AG04450 (cell line): Measurements from ENCODE around the gene VSIG10. TPM values are rescaled to one million over a fixed set of nuclear protein-coding genes. Genes with fewer than 3 reads are reported as not detected.

Source experiments
- CTCF ChIA-PET: fragments of 300-600, 350-600 bp; formaldehyde crosslinking; extraction: SDS; loops from one replicate; lab custom pipeline; 2022; ENCODE audit warnings: antibody characterized with exemption, inconsistent platforms; lab: Charles Lee
- POLR2A ChIA-PET: fragments of 350-600 bp; formaldehyde crosslinking; extraction: SDS; loops from one replicate; lab custom pipeline; 2021; ENCODE audit warnings: antibody characterized with exemption, inconsistent platforms; lab: Yijun Ruan, JAX
- DNase-seq: peaks from one replicate; pipeline ENCODE4 v3.0.0-alpha.2; 2011; ENCODE audit warnings: low read depth, low spot score
- H3K27ac ChIP-seq: one replicate; pipeline ENCODE4 v1.5.1; 2012; ENCODE audit warnings: low read depth, low read length, control low read depth
- H3K27me3 ChIP-seq: one replicate; pipeline ENCODE4 v1.6.0; 2012; ENCODE audit warnings: low read length; ENCODE audit not compliant: control insufficient read depth, insufficient read depth
- H3K4me3 ChIP-seq: 2 replicates; pipeline ENCODE4 v1.5.1; 2011; ENCODE audit warnings: mild to moderate bottlenecking, low read depth, low read length, control low read depth
- H3K9me3 ChIP-seq: 2 replicates; pipeline ENCODE4 v1.5.1; 2012; ENCODE audit warnings: low read length; ENCODE audit not compliant: control insufficient read depth, insufficient read depth
- CTCF ChIP-seq: IDR thresholded peaks from 2 replicates; pipeline ENCODE4 v1.5.1; 2011; ENCODE audit warnings: low read depth, low read length, control low read depth, inconsistent platforms
- polyA plus RNA-seq: library from polyadenylated mRNA; depleted of rRNA; stranded (reverse); fragments of >200 nt; gene quantifications from 2 replicates; pipeline ENCODE4 v1.2.3, GENCODE V29; 2011

Gene VSIG10
- polyA plus RNA-seq, 1 experiment = 9.7 TPM

- TF ChIP-seq CTCF = no peak
- POLR2A ChIA-PET = interaction anchor here (0.6 kb wide), 1 partner anchor 72 kb away, joined by 5 read pairs; no protein-coding TSS in a partner anchor
- Histone ChIP-seq H3K4me3 (no peak overlapping the region), H3K27me3 (no peaks in the 10 kb centered on the region), H3K9me3 (no peaks in the 10 kb centered on the region), H3K27ac (no peak overlapping the region)
- no peak for DNase-seq
- CTCF ChIA-PET = interaction anchor here (0.9 to 1.0 kb wide), 2 partner anchors 62 to 317 kb away, joined by 3 to 5 read pairs; no protein-coding TSS in a partner anchor
Observed at GRCh38 chr12:118058881-118059280, 44.9 kb downstream of the VSIG10 start.

- Histone ChIP-seq H3K9me3 (no peaks in the 10 kb centered on the region), H3K27ac (no peak overlapping the region), H3K4me3 (no peak overlapping the region), H3K27me3 (no peaks in the 10 kb centered on the region)
- TF ChIP-seq CTCF = no peak
- ChIA-PET CTCF (interaction anchor here (2.4 kb wide), 1 partner anchor 23 kb away, joined by 15 read pairs; no protein-coding TSS in a partner anchor), POLR2A (no interaction called here)
- DNase-seq = no peak
Observed at GRCh38 chr12:118058227-118058626, 45.6 kb downstream of the VSIG10 start.

- Histone ChIP-seq H3K27me3 (no peaks in the 10 kb centered on the region), H3K27ac (peak overlapping the region; percentile 31), H3K4me3 (no peak overlapping the region), H3K9me3 (no peaks in the 10 kb centered on the region)
- ChIA-PET CTCF (interaction anchor here (0.7 to 2.4 kb wide), 6 partner anchors 9 to 320 kb away, joined by 4 to 15 read pairs (median 7); partner anchors contain the start of gene SUDS3), POLR2A (interaction anchor here (0.6 to 1.0 kb wide), 5 partner anchors 21 to 166 kb away, joined by 3 to 5 read pairs (median 4); partner anchors contain the start of gene PEBP1)
- no peak for TF ChIP-seq CTCF
- DNase-seq = no peak
Observed at GRCh38 chr12:118055865-118056773, 47.7 kb downstream of the VSIG10 start.

GRCh38 chr12:118055144-118055557 lies 48.7 kb downstream of the VSIG10 start:
- TF ChIP-seq CTCF = peak; percentile 53
- H3K9me3 ChIP-seq = no peaks in the 10 kb centered on the region
- H3K27ac ChIP-seq = no peak overlapping the region
- ChIA-PET POLR2A (no interaction called here), CTCF (interaction anchor here (0.5 to 1.6 kb wide), 6 partner anchors 8 to 321 kb away, joined by 3 to 7 read pairs (median 4); partner anchors contain the start of gene SUDS3)
- no peak overlapping the region for H3K4me3 ChIP-seq
- no peaks in the 10 kb centered on the region for H3K27me3 ChIP-seq
- DNase-seq = no peak
